Measurements from ENCODE around the gene P2RX5.

Gene P2RX5, protein sequence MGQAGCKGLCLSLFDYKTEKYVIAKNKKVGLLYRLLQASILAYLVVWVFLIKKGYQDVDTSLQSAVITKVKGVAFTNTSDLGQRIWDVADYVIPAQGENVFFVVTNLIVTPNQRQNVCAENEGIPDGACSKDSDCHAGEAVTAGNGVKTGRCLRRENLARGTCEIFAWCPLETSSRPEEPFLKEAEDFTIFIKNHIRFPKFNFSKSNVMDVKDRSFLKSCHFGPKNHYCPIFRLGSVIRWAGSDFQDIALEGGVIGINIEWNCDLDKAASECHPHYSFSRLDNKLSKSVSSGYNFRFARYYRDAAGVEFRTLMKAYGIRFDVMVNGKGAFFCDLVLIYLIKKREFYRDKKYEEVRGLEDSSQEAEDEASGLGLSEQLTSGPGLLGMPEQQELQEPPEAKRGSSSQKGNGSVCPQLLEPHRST

DNA sequence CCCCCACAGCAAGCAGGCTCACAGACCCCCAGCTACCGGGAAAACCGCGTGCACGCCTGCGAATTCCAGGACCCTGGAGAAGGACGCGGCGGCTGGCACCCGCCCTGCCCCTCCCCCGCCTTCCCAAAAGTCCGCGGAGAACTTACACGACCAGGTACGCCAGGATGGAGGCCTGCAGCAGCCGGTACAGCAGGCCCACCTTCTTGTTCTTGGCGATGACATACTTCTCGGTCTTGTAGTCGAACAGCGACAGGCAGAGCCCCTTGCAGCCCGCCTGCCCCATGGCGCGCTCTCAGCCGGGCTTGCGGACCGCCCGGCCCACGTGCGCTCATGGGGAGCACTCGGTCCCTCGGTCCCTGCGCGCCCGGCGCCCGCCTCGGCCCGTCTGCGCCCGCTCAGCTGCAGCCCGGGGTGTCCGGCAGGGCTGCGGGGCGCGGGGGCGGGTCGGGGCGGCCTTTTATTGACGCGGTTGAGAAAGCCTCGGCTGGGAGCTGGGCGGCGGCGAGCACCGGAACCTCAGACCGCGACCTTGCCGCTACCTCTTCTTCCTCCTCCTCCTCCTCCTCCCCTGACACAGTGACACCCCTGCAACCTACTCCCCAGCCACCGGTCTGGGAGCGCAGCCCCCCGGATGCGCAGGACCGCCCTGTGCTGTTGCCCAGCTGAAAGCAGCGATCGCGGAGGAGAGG is at the start of gene P2RX5:
Gene P2RX5 (minus strand): TSS at position 433 of the 689 bp plus-strand sequence. CDS start 150 bp downstream, at position 283.
- peak; percentile 68 for DNase-seq (ENCODE audit: low spot score)
- TF ChIP-seq, protein P1, sequence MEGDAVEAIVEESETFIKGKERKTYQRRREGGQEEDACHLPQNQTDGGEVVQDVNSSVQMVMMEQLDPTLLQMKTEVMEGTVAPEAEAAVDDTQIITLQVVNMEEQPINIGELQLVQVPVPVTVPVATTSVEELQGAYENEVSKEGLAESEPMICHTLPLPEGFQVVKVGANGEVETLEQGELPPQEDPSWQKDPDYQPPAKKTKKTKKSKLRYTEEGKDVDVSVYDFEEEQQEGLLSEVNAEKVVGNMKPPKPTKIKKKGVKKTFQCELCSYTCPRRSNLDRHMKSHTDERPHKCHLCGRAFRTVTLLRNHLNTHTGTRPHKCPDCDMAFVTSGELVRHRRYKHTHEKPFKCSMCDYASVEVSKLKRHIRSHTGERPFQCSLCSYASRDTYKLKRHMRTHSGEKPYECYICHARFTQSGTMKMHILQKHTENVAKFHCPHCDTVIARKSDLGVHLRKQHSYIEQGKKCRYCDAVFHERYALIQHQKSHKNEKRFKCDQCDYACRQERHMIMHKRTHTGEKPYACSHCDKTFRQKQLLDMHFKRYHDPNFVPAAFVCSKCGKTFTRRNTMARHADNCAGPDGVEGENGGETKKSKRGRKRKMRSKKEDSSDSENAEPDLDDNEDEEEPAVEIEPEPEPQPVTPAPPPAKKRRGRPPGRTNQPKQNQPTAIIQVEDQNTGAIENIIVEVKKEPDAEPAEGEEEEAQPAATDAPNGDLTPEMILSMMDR (IDR thresholded peaks at IDR 0.05; ENCODE audit: extremely low read depth, missing control alignments), result no peak

DNA sequence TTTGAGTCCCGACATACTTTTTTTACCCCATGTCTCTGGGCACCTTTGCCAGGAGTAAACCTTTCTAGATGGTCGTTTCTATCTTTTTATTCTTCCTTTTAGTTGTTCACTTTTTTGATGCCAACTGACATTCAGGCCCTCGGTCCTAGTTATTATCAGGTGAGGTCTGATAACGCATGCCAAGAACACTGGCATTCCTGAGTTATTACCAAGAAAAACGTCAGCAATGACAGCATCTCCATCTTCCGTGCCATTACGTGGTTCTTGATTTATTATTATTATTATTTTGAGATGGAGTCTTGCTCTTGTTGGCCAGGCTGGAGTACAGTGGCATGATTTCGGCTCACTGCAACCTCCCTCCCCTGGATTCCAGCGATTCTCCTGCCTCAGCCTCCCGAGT is 49.1 kb upstream of the P2RX5 start:
- no peak for DNase-seq (ENCODE audit: low spot score)
- TF ChIP-seq, protein P1 (IDR thresholded peaks at IDR 0.05; ENCODE audit: extremely low read depth, missing control alignments), result no peak

DNA sequence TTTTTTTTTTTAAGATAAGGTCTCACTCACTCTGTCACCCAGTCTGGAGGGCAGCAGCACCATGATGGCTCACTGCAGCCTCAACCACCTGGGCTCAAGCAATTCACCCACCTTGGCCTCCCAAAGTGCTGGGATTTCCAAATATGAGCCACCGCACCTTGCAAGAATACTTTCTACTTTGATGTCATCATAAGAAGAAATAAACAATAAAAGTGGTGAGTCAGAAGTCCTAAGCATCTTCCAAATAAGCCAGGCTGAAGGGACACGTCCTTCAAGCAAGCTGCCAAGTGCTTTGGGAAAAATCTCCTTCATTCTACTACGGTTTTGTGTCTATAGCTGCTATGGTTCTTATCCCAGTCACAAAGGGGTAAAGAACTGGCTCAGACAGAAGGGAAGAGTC is 48.1 kb upstream of the P2RX5 start:
- TF ChIP-seq, protein P1 (IDR thresholded peaks at IDR 0.05; ENCODE audit: extremely low read depth, missing control alignments), result no peak
- DNase-seq (ENCODE audit: low spot score), result no peak

DNA sequence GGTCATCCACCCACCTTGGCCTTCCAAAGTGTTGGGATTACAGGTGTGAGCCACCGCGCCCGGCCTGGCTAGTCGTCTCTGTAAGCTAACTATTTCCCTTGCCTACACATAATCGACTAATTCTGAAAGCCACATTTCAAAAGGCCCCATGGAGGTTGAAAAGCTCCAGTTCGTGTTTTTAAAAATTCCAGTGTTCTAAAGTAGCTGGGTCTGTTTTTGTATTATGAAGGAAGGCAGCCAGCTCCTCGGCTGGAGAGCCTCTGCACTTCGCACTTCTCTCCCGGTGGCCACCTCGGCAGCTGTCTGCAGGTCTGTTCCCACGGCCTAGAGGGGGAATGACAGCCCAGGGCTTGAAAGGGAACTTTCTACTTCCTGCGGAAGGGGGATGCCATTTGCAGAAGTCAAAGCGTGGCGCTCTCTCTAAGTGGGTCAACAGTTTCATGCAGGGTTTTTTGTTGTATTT is 44.7 kb upstream of the P2RX5 start:
- DNase-seq (ENCODE audit: low spot score), result peak; percentile 50
- TF ChIP-seq, protein P1 (IDR thresholded peaks at IDR 0.05; ENCODE audit: extremely low read depth, missing control alignments), result no peak

DNA sequence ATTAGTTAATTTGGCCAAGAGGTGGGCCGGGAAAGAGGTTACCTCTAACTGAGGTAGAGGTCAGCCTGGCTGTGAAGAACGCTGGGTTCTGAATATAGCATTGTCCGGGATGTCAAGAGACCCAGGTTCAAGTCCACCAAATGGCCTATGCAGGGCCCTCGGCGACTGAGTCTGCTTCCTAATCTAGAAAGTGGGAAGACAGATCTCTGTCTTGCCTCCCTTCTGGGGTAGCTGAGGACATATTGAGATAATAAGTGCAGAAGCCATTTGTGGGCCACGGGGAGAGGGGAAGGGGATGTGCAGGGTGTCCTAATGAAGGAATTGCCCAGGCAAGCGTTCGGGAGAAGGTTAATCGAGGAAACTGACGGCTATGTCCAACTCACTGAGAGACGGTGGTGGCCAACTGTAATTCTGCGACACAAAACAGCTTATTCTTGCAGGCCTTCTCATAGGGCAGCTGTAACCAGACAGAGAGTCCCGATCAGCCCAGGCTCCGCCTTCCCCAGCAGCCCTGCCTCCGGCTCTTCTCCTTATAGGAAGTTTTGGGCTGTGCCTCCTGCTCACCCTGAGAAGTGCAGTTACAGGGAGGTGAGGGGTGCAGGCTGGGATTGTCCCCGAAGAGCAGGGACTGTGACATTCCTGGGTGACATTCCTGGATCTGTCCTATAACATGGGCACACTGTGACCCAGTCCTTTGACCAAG is 43.6 kb upstream of the P2RX5 start:
- TF ChIP-seq, protein P1 (IDR thresholded peaks at IDR 0.05; ENCODE audit: extremely low read depth, missing control alignments), result no peak
- no peak for DNase-seq (ENCODE audit: low spot score)

DNA sequence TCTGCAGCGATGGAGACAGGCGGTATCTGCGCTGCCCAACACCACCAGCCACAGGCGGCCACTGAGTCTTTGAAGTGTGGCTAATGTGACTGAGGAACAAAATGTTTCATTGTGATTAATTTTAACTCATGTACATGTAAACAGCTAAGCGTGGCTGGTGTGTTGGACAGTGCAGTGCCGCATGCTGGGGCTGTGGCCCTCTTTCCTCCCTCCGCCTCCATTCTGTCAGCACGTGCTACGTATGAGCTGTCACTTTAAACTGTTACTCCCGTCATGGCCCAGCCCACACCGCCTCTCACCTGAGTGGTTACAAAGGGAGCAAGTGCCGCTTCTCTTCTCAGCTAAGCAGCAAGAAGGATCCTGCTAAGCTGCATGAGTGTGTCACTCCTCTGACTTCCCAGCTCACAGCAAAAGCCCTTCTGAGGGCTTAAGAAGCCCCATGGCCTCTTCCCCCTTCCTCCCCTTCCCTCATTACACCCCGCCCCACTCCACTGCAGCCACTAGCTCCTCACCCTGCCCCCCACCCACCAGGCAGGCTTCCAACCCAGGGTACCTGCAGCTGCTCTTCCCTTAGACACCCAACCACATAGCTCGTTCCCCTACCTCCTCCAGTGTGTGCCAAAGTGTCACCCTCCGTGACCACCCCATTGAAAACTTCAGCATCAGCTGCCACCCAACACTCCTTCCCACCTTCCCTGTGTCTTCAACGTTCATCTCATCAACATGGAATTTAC is 42.8 kb upstream of the P2RX5 start:
- TF ChIP-seq, protein P1 (IDR thresholded peaks at IDR 0.05; ENCODE audit: extremely low read depth, missing control alignments), result no peak
- DNase-seq (ENCODE audit: low spot score), result no peak
